ENCODE results near the gene LRRTM4. TPM values are rescaled to one million over a fixed set of nuclear protein-coding genes. Genes with fewer than 3 reads are reported as not detected.

LRRTM4 gene
- total RNA-seq, 1 donor from 2014 or later, result 18.6 TPM

DNA sequence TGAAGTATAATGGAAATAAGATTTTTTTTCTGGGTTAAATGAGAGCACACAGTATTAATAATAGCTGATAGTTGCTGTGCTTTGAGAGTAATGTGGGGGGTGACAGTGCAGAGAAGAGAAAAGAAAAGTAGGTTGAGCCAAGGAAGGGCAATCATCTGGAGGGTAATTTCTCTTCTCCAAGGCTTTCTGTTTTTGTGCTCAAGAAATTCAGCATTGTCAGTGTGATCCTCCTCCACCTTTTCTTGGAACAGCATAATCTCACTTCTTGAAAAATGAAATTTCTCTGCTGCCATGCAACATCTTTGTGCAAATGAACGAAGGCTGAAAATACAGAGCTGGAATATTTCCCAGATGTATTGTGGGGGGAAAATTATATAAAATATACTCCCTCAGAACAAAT lies 673.1 kb downstream of the LRRTM4 start:
- H3K27me3 Mint-ChIP-seq (ENCODE audit: unreplicated experiment), result peaks cover 2% of the 10 kb centered on the region

DNA sequence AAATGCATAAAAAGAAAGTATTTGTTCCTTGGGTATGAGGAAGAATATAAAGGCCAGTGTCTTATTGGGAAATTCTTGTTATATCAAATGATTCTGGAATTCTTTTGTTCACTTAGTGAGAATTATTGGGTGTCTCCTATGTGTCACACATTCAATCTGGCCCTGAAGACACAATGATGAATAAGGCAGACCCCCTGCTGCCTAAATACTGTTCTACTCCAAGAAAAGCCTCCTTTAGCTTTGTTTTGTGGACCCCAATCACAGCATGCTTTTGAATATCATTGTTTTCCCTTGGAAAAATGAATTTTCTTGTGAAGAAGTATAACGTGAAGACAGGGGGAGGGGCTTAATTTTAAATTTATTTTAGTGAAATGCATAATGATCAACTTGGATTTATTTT lies 682.4 kb downstream of the LRRTM4 start:
- peaks cover 1% of the 10 kb centered on the region for H3K9me3 Mint-ChIP-seq (ENCODE audit: unreplicated experiment)
- H3K27ac Mint-ChIP-seq (ENCODE audit: unreplicated experiment), result no peak overlapping the region
- H3K27me3 Mint-ChIP-seq (ENCODE audit: unreplicated experiment), result no peaks in the 10 kb centered on the region
- no peak overlapping the region for H3K4me3 Mint-ChIP-seq (ENCODE audit: unreplicated experiment)
- peaks cover 4% of the 10 kb centered on the region for H3K4me1 Mint-ChIP-seq (ENCODE audit: low read depth, unreplicated experiment)
- TF ChIP-seq, protein P1, sequence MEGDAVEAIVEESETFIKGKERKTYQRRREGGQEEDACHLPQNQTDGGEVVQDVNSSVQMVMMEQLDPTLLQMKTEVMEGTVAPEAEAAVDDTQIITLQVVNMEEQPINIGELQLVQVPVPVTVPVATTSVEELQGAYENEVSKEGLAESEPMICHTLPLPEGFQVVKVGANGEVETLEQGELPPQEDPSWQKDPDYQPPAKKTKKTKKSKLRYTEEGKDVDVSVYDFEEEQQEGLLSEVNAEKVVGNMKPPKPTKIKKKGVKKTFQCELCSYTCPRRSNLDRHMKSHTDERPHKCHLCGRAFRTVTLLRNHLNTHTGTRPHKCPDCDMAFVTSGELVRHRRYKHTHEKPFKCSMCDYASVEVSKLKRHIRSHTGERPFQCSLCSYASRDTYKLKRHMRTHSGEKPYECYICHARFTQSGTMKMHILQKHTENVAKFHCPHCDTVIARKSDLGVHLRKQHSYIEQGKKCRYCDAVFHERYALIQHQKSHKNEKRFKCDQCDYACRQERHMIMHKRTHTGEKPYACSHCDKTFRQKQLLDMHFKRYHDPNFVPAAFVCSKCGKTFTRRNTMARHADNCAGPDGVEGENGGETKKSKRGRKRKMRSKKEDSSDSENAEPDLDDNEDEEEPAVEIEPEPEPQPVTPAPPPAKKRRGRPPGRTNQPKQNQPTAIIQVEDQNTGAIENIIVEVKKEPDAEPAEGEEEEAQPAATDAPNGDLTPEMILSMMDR (IDR thresholded peaks at IDR 0.05; ENCODE audit: partially characterized antibody, unreplicated experiment), result no peak
- no peaks in the 10 kb centered on the region for H3K36me3 Mint-ChIP-seq (ENCODE audit: unreplicated experiment)
- DNase-seq, result no peak

More for the DNA sequence above, 673.1 kb downstream of the LRRTM4 start:
- no peaks in the 10 kb centered on the region for H3K4me1 Mint-ChIP-seq (ENCODE audit: low read depth, unreplicated experiment)
- H3K36me3 Mint-ChIP-seq (ENCODE audit: unreplicated experiment), result no peaks in the 10 kb centered on the region
- no peak for DNase-seq
- H3K27ac Mint-ChIP-seq (ENCODE audit: unreplicated experiment), result no peak overlapping the region
- no peaks in the 10 kb centered on the region for H3K9me3 Mint-ChIP-seq (ENCODE audit: unreplicated experiment)
- H3K4me3 Mint-ChIP-seq (ENCODE audit: unreplicated experiment), result no peak overlapping the region
- TF ChIP-seq, protein P1 (IDR thresholded peaks at IDR 0.05; ENCODE audit: partially characterized antibody, unreplicated experiment), result no peak

DNA sequence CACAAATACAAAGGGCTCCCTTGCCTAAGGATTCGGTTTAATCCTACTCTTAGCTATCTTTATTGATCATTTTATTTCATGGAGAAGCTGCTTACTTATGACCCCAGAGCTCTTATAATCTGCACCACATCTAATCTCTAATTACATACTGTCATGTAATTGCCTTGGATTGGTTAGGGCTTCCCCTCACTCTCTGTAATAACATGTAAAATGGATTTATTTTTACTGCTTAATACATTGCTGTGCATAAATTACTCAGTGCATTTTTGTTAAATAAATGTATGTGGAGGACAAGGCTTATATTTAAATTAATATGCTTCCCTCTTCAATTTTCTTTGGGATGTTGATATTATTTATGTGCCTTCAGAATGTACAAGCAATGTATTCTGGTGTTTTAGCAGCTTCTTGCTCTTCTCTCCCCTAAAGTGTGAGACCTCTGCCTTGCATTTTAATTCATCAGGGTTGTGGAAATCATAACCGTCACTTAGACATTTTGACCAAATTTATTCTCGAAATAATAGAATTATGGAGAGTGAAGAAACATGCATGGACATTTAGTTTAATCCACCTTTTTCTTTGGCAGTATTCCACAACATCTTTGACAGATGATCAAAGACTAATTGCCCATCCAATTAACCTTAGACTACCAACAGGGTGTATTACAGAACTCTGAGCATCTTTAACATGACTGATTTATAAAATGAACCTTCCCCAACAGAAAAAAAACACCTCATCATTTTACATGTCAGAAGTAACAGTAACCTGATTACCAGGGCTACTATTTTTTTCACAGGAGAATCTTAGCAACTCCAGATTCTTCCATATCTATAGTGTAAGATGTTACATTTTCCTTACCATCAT lies 692.6 kb downstream of the LRRTM4 start:
- TF ChIP-seq, protein P1 (IDR thresholded peaks at IDR 0.05; ENCODE audit: partially characterized antibody, unreplicated experiment), result no peak
- Mint-ChIP-seq H3K9me3 (ENCODE audit: unreplicated experiment) (peaks cover 2% of the 10 kb centered on the region), H3K4me1 (ENCODE audit: low read depth, unreplicated experiment) (peaks cover 29% of the 10 kb centered on the region), H3K27me3 (ENCODE audit: unreplicated experiment) (no peaks in the 10 kb centered on the region), H3K36me3 (ENCODE audit: unreplicated experiment) (no peaks in the 10 kb centered on the region), H3K27ac (ENCODE audit: unreplicated experiment) (no peak overlapping the region), H3K4me3 (ENCODE audit: unreplicated experiment) (no peak overlapping the region)
- DNase-seq, result no peak

DNA sequence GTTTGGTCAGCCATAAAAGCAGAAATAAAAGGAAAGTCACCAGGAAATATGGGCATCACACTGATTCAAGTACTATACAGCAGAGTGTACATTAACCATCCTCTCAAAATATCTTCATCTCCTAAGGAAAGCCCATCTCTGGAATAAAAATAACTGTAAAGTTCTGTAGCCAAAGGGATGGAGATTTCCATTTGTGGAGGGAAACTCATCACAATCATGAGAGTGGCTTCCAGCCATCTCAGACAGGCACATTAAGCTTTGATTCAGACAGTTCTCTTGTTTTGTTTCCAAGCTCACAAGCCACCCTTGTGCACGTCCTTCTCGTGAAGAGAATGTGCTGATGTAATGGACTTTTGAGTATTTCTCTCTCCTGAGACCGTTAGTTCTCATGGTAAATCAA lies 695.5 kb downstream of the LRRTM4 start:
- no peak for DNase-seq
- Mint-ChIP-seq H3K27ac (ENCODE audit: unreplicated experiment) (peak overlapping the region; percentile 83), H3K36me3 (ENCODE audit: unreplicated experiment) (no peaks in the 10 kb centered on the region), H3K4me1 (ENCODE audit: low read depth, unreplicated experiment) (peaks cover 27% of the 10 kb centered on the region), H3K4me3 (ENCODE audit: unreplicated experiment) (no peak overlapping the region), H3K27me3 (ENCODE audit: unreplicated experiment) (no peaks in the 10 kb centered on the region), H3K9me3 (ENCODE audit: unreplicated experiment) (peaks cover 2% of the 10 kb centered on the region)
- TF ChIP-seq, protein P1 (IDR thresholded peaks at IDR 0.05; ENCODE audit: partially characterized antibody, unreplicated experiment), result no peak

Data from glutamatergic neuron (in vitro differentiated cells).